WTC11 (cell line): ENCODE data around the gene N4BP2L2. TPM values are rescaled to one million over a fixed set of nuclear protein-coding genes. Genes with fewer than 3 reads are reported as not detected.
"Not testable (repeated sequence)": the region's sequence is repeated elsewhere in the genome, so short reads cannot be mapped to it uniquely, and the experiment has no call there.

Experiments
- ATAC-seq: fragments of 200-7000 bp; cut with Tn5 transposase; 2 replicates; pipeline ENCODE4 v1.10.0; 2021; ENCODE audit warnings: mild to moderate bottlenecking, moderate library complexity
- CTCF ChIA-PET: fragments of 300-600 bp; sonication (Branson Sonifier 250); formaldehyde crosslinking; loops from one replicate; lab custom pipeline; 2021; ENCODE audit warnings: antibody characterized with exemption; lab: Charles Lee
- POLR2A ChIA-PET: fragments of 350-600 bp; sonication (Branson Sonifier 250); formaldehyde crosslinking; loops from one replicate; lab custom pipeline; 2021; ENCODE audit warnings: antibody characterized with exemption; lab: Charles Lee
- DNase-seq: peaks from one replicate; pipeline ENCODE4 v3.0.0; 2021; ENCODE audit warnings: low spot score
- H3K27ac Mint-ChIP-seq: 2 replicates; pipeline ENCODE4 v1.8.0; 2021; ENCODE audit warnings: mixed read lengths
- H3K27me3 Mint-ChIP-seq: 2 replicates; pipeline ENCODE4 v1.8.0; 2021; ENCODE audit warnings: low read depth, mild to moderate bottlenecking, moderate library complexity, mixed read lengths
- H3K36me3 Mint-ChIP-seq: 2 replicates; pipeline ENCODE4 v1.8.0; 2021; ENCODE audit warnings: mixed read lengths
- H3K4me1 Mint-ChIP-seq: 2 replicates; pipeline ENCODE4 v1.8.0; 2022; ENCODE audit warnings: mixed read lengths
- H3K4me3 Mint-ChIP-seq: 2 replicates; pipeline ENCODE4 v1.8.0; 2021; ENCODE audit warnings: mild to moderate bottlenecking, moderate library complexity, mixed read lengths
- H3K9me3 Mint-ChIP-seq: 2 replicates; pipeline ENCODE4 v1.8.0; 2021; ENCODE audit warnings: mixed read lengths
- CREB1 ChIP-seq: sonication (generic); formaldehyde crosslinking; IDR thresholded peaks from 2 replicates; pipeline ENCODE4 v1.8.0; 2023; ENCODE audit warnings: mild to moderate bottlenecking, missing genetic modification reagents
- CREM ChIP-seq: sonication (generic); formaldehyde crosslinking; IDR thresholded peaks from 2 replicates; pipeline ENCODE4 v1.8.1; 2022; ENCODE audit warnings: mild to moderate bottlenecking, missing genetic modification reagents, moderate library complexity
- CTCF ChIP-seq: fragments of 200-600 bp; IDR thresholded peaks from 2 replicates; pipeline ENCODE4 v1.8.0; 2022; ENCODE audit warnings: antibody characterized with exemption
- E2F5 ChIP-seq: sonication (generic); formaldehyde crosslinking; IDR thresholded peaks from 2 replicates; pipeline ENCODE4 v1.8.1; 2022; ENCODE audit warnings: mild to moderate bottlenecking, moderate library complexity, missing genetic modification reagents
- EMX1 ChIP-seq: fragments of 250-450 bp; sonication (Bioruptor Pico); IDR thresholded peaks from 2 replicates; pipeline ENCODE4 v1.8.0; 2021; ENCODE audit warnings: mild to moderate bottlenecking
- GTF2I ChIP-seq: fragments of 250-450 bp; sonication (Bioruptor Pico); conservative IDR thresholded peaks from 2 replicates; pipeline ENCODE4 v1.4.0; 2021; ENCODE audit warnings: mild to moderate bottlenecking
- MXD4 ChIP-seq: fragments of 250-450 bp; sonication (Bioruptor Pico); IDR thresholded peaks from 2 replicates; pipeline ENCODE4 v1.8.0; 2021; ENCODE audit warnings: mild to moderate bottlenecking, moderate library complexity, borderline replicate concordance
- NFATC4 ChIP-seq: fragments of 250-450 bp; sonication (Bioruptor Pico); IDR thresholded peaks from 2 replicates; pipeline ENCODE4 v1.9.0; 2021; ENCODE audit warnings: mild to moderate bottlenecking
- NR3C1 ChIP-seq: sonication (generic); formaldehyde crosslinking; conservative IDR thresholded peaks from 2 replicates; pipeline ENCODE4 v1.8.1; 2023; ENCODE audit warnings: low read depth, mild to moderate bottlenecking, missing genetic modification reagents
- RELA ChIP-seq: sonication (generic); formaldehyde crosslinking; IDR thresholded peaks from 2 replicates; pipeline ENCODE4 v1.8.1; 2022; ENCODE audit warnings: missing genetic modification reagents, mild to moderate bottlenecking, borderline replicate concordance
- SMAD4 ChIP-seq: sonication (generic); formaldehyde crosslinking; IDR thresholded peaks from 2 replicates; pipeline ENCODE4 v1.8.0; 2022; ENCODE audit warnings: mild to moderate bottlenecking, missing genetic modification reagents
- TCF7 ChIP-seq: sonication (generic); formaldehyde crosslinking; IDR thresholded peaks from 2 replicates; pipeline ENCODE4 v1.8.0; 2022; ENCODE audit warnings: mild to moderate bottlenecking, low read depth, missing genetic modification reagents, moderate library complexity
- total RNA-seq: library from RNA; stranded (reverse); gene quantifications from 3 replicates; pipeline ENCODE4 v1.2.3, GENCODE V29; 2021
- TF ChIP-seq, protein P1 (sequence below): sonication (generic); formaldehyde crosslinking; IDR thresholded peaks from 2 replicates; pipeline ENCODE4 v1.8.0; 2023; ENCODE audit warnings: missing genetic modification reagents
- TF ChIP-seq, protein P2 (sequence below): fragments of 250-450 bp; sonication (Bioruptor Pico); IDR thresholded peaks from 2 replicates; pipeline ENCODE4 v1.9.0; 2021; ENCODE audit warnings: mild to moderate bottlenecking, borderline replicate concordance
- TF ChIP-seq, protein P3 (sequence below): fragments of 250-450 bp; sonication (Bioruptor Pico); IDR thresholded peaks from 2 replicates; pipeline ENCODE4 v1.8.0; 2021; ENCODE audit warnings: mild to moderate bottlenecking

Gene N4BP2L2
- total RNA-seq, 1 experiment from 2014 or later: 68.9 TPM

- Mint-ChIP-seq H3K27me3 (peaks cover 7% of the 10 kb centered on the region), H3K9me3 (peaks cover 36% of the 10 kb centered on the region), H3K4me3 (no peak overlapping the region), H3K4me1 (peaks cover under 1% of the 10 kb centered on the region; the same call in 1 of the 2 replicates), H3K27ac (no peak overlapping the region), H3K36me3 (peaks cover 24% of the 10 kb centered on the region)
- ChIA-PET CTCF (no interaction called here), POLR2A (no interaction called here)
- ATAC-seq (no peak), DNase-seq (no peak)
- no peak for TF ChIP-seq MXD4 (CRISPR knock-in tag)
- TF ChIP-seq E2F5 (CRISPR knock-in tag): no peak
- no peak for TF ChIP-seq SMAD4
- TF ChIP-seq EMX1 (CRISPR knock-in tag): no peak
- no peak for TF ChIP-seq TCF7
- no peak for TF ChIP-seq CREM (CRISPR knock-in tag)
- TF ChIP-seq, protein P1, sequence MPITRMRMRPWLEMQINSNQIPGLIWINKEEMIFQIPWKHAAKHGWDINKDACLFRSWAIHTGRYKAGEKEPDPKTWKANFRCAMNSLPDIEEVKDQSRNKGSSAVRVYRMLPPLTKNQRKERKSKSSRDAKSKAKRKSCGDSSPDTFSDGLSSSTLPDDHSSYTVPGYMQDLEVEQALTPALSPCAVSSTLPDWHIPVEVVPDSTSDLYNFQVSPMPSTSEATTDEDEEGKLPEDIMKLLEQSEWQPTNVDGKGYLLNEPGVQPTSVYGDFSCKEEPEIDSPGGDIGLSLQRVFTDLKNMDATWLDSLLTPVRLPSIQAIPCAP (CRISPR knock-in tag): no peak
- TF ChIP-seq RELA: no peak
- TF ChIP-seq GTF2I: no peak
- no peak for TF ChIP-seq NFATC4 (CRISPR knock-in tag)
- TF ChIP-seq, protein P2, sequence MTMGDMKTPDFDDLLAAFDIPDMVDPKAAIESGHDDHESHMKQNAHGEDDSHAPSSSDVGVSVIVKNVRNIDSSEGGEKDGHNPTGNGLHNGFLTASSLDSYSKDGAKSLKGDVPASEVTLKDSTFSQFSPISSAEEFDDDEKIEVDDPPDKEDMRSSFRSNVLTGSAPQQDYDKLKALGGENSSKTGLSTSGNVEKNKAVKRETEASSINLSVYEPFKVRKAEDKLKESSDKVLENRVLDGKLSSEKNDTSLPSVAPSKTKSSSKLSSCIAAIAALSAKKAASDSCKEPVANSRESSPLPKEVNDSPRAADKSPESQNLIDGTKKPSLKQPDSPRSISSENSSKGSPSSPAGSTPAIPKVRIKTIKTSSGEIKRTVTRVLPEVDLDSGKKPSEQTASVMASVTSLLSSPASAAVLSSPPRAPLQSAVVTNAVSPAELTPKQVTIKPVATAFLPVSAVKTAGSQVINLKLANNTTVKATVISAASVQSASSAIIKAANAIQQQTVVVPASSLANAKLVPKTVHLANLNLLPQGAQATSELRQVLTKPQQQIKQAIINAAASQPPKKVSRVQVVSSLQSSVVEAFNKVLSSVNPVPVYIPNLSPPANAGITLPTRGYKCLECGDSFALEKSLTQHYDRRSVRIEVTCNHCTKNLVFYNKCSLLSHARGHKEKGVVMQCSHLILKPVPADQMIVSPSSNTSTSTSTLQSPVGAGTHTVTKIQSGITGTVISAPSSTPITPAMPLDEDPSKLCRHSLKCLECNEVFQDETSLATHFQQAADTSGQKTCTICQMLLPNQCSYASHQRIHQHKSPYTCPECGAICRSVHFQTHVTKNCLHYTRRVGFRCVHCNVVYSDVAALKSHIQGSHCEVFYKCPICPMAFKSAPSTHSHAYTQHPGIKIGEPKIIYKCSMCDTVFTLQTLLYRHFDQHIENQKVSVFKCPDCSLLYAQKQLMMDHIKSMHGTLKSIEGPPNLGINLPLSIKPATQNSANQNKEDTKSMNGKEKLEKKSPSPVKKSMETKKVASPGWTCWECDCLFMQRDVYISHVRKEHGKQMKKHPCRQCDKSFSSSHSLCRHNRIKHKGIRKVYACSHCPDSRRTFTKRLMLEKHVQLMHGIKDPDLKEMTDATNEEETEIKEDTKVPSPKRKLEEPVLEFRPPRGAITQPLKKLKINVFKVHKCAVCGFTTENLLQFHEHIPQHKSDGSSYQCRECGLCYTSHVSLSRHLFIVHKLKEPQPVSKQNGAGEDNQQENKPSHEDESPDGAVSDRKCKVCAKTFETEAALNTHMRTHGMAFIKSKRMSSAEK (CRISPR knock-in tag): no peak
- TF ChIP-seq NR3C1 (CRISPR knock-in tag): no peak
- no peak for TF ChIP-seq CREB1 (CRISPR knock-in tag)
- TF ChIP-seq, protein P3, sequence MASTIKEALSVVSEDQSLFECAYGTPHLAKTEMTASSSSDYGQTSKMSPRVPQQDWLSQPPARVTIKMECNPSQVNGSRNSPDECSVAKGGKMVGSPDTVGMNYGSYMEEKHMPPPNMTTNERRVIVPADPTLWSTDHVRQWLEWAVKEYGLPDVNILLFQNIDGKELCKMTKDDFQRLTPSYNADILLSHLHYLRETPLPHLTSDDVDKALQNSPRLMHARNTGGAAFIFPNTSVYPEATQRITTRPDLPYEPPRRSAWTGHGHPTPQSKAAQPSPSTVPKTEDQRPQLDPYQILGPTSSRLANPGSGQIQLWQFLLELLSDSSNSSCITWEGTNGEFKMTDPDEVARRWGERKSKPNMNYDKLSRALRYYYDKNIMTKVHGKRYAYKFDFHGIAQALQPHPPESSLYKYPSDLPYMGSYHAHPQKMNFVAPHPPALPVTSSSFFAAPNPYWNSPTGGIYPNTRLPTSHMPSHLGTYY: no peak
- TF ChIP-seq CTCF: no peak
Measured at GRCh38 chr13:32577032-32577431, 38.4 kb upstream of the N4BP2L2 start.

DNA sequence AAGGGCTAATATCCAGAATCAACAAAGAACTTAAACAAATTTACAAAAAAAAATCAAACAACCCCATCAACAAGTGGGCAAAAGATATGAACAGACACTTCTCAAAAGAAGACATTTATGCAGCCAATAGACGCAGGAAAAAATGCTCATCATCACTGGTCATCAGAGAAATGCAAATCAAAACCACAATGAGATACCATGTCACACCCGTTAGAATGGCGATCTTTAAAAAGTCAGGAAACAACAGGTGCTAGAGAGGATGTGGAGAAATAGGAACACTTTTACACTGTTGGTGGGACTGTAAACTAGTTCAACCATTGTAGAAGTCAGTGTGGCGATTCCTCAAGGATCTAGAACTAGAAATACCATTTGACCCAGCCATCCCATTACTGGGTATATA is 37.1 kb upstream of the N4BP2L2 start:
- peaks cover 41% of the 10 kb centered on the region for H3K9me3 Mint-ChIP-seq
- H3K27me3 Mint-ChIP-seq, CTCF ChIA-PET, H3K4me3 Mint-ChIP-seq, DNase-seq, H3K4me1 Mint-ChIP-seq, H3K27ac Mint-ChIP-seq, POLR2A ChIA-PET, ATAC-seq: not testable (repeated sequence)
- H3K36me3 Mint-ChIP-seq: peaks cover 24% of the 10 kb centered on the region

DNA sequence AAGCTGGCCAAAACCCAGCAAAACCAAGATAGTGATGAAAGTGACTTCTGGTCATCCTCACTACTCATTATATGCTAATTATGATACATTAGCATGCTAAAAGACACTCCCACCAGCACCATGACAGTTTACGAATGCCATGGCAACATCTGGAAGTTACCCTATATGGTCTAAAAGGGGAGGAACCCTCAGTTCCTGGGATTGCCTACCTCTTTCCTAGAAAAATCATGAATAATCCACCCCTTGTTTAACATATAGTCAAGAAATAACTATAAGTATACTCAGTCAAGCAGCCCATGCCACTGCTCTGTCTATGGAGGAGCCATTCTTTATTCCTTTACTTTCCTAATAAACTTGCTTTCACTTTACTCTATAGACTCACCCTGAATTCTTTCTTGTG is 22.2 kb upstream of the N4BP2L2 start:
- H3K27ac Mint-ChIP-seq, H3K4me1 Mint-ChIP-seq, H3K4me3 Mint-ChIP-seq, H3K36me3 Mint-ChIP-seq, DNase-seq, CTCF ChIA-PET, POLR2A ChIA-PET, H3K27me3 Mint-ChIP-seq, ATAC-seq: not testable (repeated sequence)
- peaks cover 25% of the 10 kb centered on the region for H3K9me3 Mint-ChIP-seq
